BE2C (cell line): ENCODE data around the gene CAMK1D.

Experiments
- DNase-seq: peaks from one replicate; pipeline ENCODE4 v3.0.0-alpha.2; 2020
- H3K27me3 ChIP-seq: fragments of 250-450 bp; sonication (Bioruptor Pico); 2 replicates; pipeline ENCODE4 v1.5.1; 2020; ENCODE audit warnings: mild to moderate bottlenecking
- H3K36me3 ChIP-seq: fragments of 250-450 bp; sonication (Bioruptor Pico); 2 replicates; pipeline ENCODE4 v1.5.1; 2020; ENCODE audit warnings: mild to moderate bottlenecking
- H3K4me1 ChIP-seq: fragments of 250-450 bp; sonication (Bioruptor Pico); 2 replicates; pipeline ENCODE4 v1.5.1; 2020
- H3K4me3 ChIP-seq: 2 replicates; pipeline ENCODE4 v1.5.1; 2011; ENCODE audit warnings: low read depth, low read length
- H3K9me3 ChIP-seq: fragments of 250-450 bp; sonication (Bioruptor Pico); 2 replicates; pipeline ENCODE4 v1.5.1; 2020
- TF ChIP-seq, protein P1 (sequence below): IDR thresholded peaks from 2 replicates; pipeline ENCODE4 v1.5.1; 2012; ENCODE audit warnings: mild to moderate bottlenecking, low read depth, low read length

Gene CAMK1D

DNA sequence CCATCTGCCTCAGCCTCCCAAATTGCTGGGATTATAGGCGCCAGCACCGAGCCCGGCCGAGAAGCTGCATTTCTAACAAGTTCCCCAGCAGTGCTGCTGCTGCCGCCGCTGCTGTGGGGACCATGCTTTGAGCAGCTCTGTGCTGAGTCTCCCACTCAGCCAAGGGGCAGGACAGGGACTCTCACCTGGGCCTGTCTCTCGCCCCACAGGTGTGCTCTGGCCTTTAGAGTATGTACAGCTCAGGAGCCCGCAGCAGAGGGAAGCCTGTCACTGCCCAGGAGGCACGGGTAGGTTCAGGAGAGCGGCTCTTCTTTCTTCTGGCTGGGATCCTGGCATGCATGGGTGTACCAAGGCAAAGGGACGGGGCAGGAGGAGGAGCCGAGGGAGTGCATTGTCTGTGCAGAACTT is 130.1 kb downstream of the CAMK1D start:
- no peak for DNase-seq
- Histone ChIP-seq H3K36me3 (no peaks in the 10 kb centered on the region), H3K4me1 (peaks cover 4% of the 10 kb centered on the region), H3K4me3 (no peak overlapping the region), H3K27me3 (no peaks in the 10 kb centered on the region), H3K9me3 (no peaks in the 10 kb centered on the region)
- TF ChIP-seq, protein P1, sequence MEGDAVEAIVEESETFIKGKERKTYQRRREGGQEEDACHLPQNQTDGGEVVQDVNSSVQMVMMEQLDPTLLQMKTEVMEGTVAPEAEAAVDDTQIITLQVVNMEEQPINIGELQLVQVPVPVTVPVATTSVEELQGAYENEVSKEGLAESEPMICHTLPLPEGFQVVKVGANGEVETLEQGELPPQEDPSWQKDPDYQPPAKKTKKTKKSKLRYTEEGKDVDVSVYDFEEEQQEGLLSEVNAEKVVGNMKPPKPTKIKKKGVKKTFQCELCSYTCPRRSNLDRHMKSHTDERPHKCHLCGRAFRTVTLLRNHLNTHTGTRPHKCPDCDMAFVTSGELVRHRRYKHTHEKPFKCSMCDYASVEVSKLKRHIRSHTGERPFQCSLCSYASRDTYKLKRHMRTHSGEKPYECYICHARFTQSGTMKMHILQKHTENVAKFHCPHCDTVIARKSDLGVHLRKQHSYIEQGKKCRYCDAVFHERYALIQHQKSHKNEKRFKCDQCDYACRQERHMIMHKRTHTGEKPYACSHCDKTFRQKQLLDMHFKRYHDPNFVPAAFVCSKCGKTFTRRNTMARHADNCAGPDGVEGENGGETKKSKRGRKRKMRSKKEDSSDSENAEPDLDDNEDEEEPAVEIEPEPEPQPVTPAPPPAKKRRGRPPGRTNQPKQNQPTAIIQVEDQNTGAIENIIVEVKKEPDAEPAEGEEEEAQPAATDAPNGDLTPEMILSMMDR = no peak

GRCh38 chr10:12479924-12480323 is 130.6 kb downstream of the CAMK1D start:
- Histone ChIP-seq H3K4me3 (no peak overlapping the region), H3K4me1 (peaks cover 4% of the 10 kb centered on the region), H3K9me3 (no peaks in the 10 kb centered on the region), H3K36me3 (no peaks in the 10 kb centered on the region), H3K27me3 (no peaks in the 10 kb centered on the region)
- no peak for DNase-seq
- TF ChIP-seq, protein P1 = no peak

GRCh38 chr10:12480440-12480839 is 131.1 kb downstream of the CAMK1D start:
- no peaks in the 10 kb centered on the region for H3K36me3 ChIP-seq
- no peak overlapping the region for H3K4me3 ChIP-seq
- peaks cover 4% of the 10 kb centered on the region for H3K4me1 ChIP-seq
- no peaks in the 10 kb centered on the region for H3K9me3 ChIP-seq
- no peak for DNase-seq
- H3K27me3 ChIP-seq = no peaks in the 10 kb centered on the region
- TF ChIP-seq, protein P1 = no peak

GRCh38 chr10:12481924-12482323 is 132.6 kb downstream of the CAMK1D start:
- no peaks in the 10 kb centered on the region for H3K9me3 ChIP-seq
- H3K4me1 ChIP-seq = peaks cover 4% of the 10 kb centered on the region
- TF ChIP-seq, protein P1 = no peak
- no peaks in the 10 kb centered on the region for H3K27me3 ChIP-seq
- H3K4me3 ChIP-seq = no peak overlapping the region
- no peak for DNase-seq
- H3K36me3 ChIP-seq = no peaks in the 10 kb centered on the region

DNA sequence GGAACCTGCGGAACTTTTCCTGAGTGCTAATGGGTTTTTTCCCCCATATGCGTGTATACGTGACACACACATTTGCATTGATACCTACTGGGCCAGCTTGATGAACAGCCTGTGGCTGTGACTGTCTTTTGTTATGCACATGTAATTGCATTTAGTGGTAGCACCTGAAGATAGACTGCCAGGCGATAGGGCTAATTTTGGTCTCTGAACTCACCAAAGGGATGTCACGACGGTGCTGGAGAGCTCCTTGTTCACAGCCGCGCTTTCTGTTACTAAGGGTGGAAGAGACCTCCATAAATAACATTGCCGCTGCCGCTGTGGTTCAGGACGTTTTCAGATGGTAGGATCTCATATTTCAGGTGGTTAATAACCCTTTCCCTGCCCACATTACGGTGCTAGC is 133.2 kb downstream of the CAMK1D start:
- TF ChIP-seq, protein P1 = no peak
- Histone ChIP-seq H3K4me1 (peaks cover 4% of the 10 kb centered on the region), H3K27me3 (no peaks in the 10 kb centered on the region), H3K36me3 (no peaks in the 10 kb centered on the region), H3K4me3 (no peak overlapping the region), H3K9me3 (no peaks in the 10 kb centered on the region)
- DNase-seq = no peak

GRCh38 chr10:12484002-12484918 is 134.9 kb downstream of the CAMK1D start:
- Histone ChIP-seq H3K4me3 (peak overlapping the region; percentile 23; the same call in 1 of the 2 replicates), H3K9me3 (no peaks in the 10 kb centered on the region), H3K36me3 (no peaks in the 10 kb centered on the region), H3K27me3 (no peaks in the 10 kb centered on the region), H3K4me1 (peaks cover 4% of the 10 kb centered on the region)
- no peak for DNase-seq
- TF ChIP-seq, protein P1 = no peak
